ENCODE results near the gene SUSD6.

The SUSD6 gene

GRCh38 chr14:69705706-69706105 lies 94.3 kb downstream of the SUSD6 start:
- Histone ChIP-seq H3K27me3 (ENCODE audit: insufficient read depth, low read length) (no peaks in the 10 kb centered on the region), H2AFZ (ENCODE audit: low read length, unreplicated experiment) (no peak overlapping the region), H3K27ac (ENCODE audit: low read depth, low read length) (no peak overlapping the region), H3K36me3 (ENCODE audit: insufficient read depth, low read length) (0 out of 2 replicates have a peak, but pooled peaks cover 4% of the 10 kb centered on the region), H3K4me3 (ENCODE audit: low read depth, low read length) (no peak overlapping the region), H3K4me1 (ENCODE audit: control insufficient read depth, insufficient read depth, low read length, unreplicated experiment) (no peaks in the 10 kb centered on the region), H3K79me2 (ENCODE audit: control insufficient read depth, insufficient read depth, low read length, unreplicated experiment) (no peaks in the 10 kb centered on the region)

- Histone ChIP-seq H2AFZ (ENCODE audit: low read length, unreplicated experiment) (no peak overlapping the region), H3K36me3 (ENCODE audit: insufficient read depth, low read length) (0 out of 2 replicates have a peak, but pooled peaks cover 4% of the 10 kb centered on the region), H3K4me1 (ENCODE audit: control insufficient read depth, insufficient read depth, low read length, unreplicated experiment) (no peaks in the 10 kb centered on the region), H3K4me3 (ENCODE audit: low read depth, low read length) (no peak overlapping the region), H3K27me3 (ENCODE audit: insufficient read depth, low read length) (no peaks in the 10 kb centered on the region), H3K79me2 (ENCODE audit: control insufficient read depth, insufficient read depth, low read length, unreplicated experiment) (no peaks in the 10 kb centered on the region), H3K27ac (ENCODE audit: low read depth, low read length) (no peak overlapping the region)
Measured at GRCh38 chr14:69708049-69708448, 96.7 kb downstream of the SUSD6 start.

GRCh38 chr14:69708586-69709560 lies 97.5 kb downstream of the SUSD6 start:
- Histone ChIP-seq H3K79me2 (ENCODE audit: control insufficient read depth, insufficient read depth, low read length, unreplicated experiment) (no peaks in the 10 kb centered on the region), H3K36me3 (ENCODE audit: insufficient read depth, low read length) (0 out of 2 replicates have a peak, but pooled peaks cover 2% of the 10 kb centered on the region), H3K27me3 (ENCODE audit: insufficient read depth, low read length) (no peaks in the 10 kb centered on the region), H3K4me1 (ENCODE audit: control insufficient read depth, insufficient read depth, low read length, unreplicated experiment) (no peaks in the 10 kb centered on the region), H2AFZ (ENCODE audit: low read length, unreplicated experiment) (no peak overlapping the region), H3K27ac (ENCODE audit: low read depth, low read length) (no peak overlapping the region), H3K4me3 (ENCODE audit: low read depth, low read length) (no peak overlapping the region)

DNA sequence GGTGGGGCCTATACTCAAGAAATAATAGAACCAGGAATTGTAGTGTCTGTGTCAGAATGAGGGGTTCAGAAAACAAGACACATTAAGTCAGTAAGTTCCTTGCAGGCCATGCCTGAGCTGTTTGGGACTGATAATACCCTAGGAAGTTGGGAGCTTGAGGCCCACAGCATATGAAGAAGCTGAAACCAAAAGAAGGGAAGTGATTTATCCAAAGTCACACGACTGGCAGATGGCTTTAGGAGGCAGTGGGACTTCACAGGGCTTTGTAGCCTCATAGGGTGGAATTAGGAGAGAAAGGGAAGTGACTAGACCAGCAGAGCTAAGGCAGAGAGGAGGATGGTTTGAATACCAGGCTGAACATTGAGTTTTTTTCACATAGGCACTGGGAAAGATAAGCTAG lies 99.0 kb downstream of the SUSD6 start:
- H3K27ac ChIP-seq (ENCODE audit: low read depth, low read length), result no peak overlapping the region
- no peaks in the 10 kb centered on the region for H3K79me2 ChIP-seq (ENCODE audit: control insufficient read depth, insufficient read depth, low read length, unreplicated experiment)
- no peaks in the 10 kb centered on the region for H3K27me3 ChIP-seq (ENCODE audit: insufficient read depth, low read length)
- no peaks in the 10 kb centered on the region for H3K4me1 ChIP-seq (ENCODE audit: control insufficient read depth, insufficient read depth, low read length, unreplicated experiment)
- no peaks in the 10 kb centered on the region for H3K36me3 ChIP-seq (ENCODE audit: insufficient read depth, low read length)
- no peak overlapping the region for H3K4me3 ChIP-seq (ENCODE audit: low read depth, low read length)
- H2AFZ ChIP-seq (ENCODE audit: low read length, unreplicated experiment), result no peak overlapping the region

- Histone ChIP-seq H3K27ac (ENCODE audit: low read depth, low read length) (no peak overlapping the region), H3K36me3 (ENCODE audit: insufficient read depth, low read length) (no peaks in the 10 kb centered on the region), H3K79me2 (ENCODE audit: control insufficient read depth, insufficient read depth, low read length, unreplicated experiment) (no peaks in the 10 kb centered on the region), H3K27me3 (ENCODE audit: insufficient read depth, low read length) (no peaks in the 10 kb centered on the region), H3K4me1 (ENCODE audit: control insufficient read depth, insufficient read depth, low read length, unreplicated experiment) (peaks cover 6% of the 10 kb centered on the region), H3K4me3 (ENCODE audit: low read depth, low read length) (no peak overlapping the region), H2AFZ (ENCODE audit: low read length, unreplicated experiment) (no peak overlapping the region)
Measured at GRCh38 chr14:69711065-69711464, 99.7 kb downstream of the SUSD6 start.

DNA sequence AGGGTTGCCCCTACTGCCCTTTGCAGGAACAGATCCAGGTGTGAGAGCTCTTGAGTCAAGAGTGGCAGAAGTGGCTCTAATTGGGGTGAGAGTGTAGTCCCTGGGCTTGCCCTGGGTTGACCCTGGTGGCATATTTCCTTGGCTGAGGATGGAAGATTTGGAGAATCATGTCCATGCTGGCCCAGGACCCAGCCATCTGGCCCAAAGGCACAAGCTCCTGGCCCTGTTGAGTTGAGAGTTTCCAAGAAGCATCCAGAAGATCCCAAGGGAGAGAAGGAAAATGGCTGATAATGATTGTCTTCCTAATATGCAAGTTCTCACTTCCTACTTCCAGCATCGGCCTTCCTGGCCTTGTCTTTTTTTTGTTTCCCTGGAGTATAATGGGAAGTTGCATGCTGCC lies 100.1 kb downstream of the SUSD6 start:
- H3K79me2 ChIP-seq (ENCODE audit: control insufficient read depth, insufficient read depth, low read length, unreplicated experiment), result no peaks in the 10 kb centered on the region
- no peaks in the 10 kb centered on the region for H3K36me3 ChIP-seq (ENCODE audit: insufficient read depth, low read length)
- H3K27me3 ChIP-seq (ENCODE audit: insufficient read depth, low read length), result no peaks in the 10 kb centered on the region
- peaks cover 9% of the 10 kb centered on the region for H3K4me1 ChIP-seq (ENCODE audit: control insufficient read depth, insufficient read depth, low read length, unreplicated experiment)
- no peak overlapping the region for H2AFZ ChIP-seq (ENCODE audit: low read length, unreplicated experiment)
- no peak overlapping the region for H3K4me3 ChIP-seq (ENCODE audit: low read depth, low read length)
- no peak overlapping the region for H3K27ac ChIP-seq (ENCODE audit: low read depth, low read length)

GRCh38 chr14:69711881-69712560 lies 100.6 kb downstream of the SUSD6 start:
- Histone ChIP-seq H3K79me2 (ENCODE audit: control insufficient read depth, insufficient read depth, low read length, unreplicated experiment) (no peaks in the 10 kb centered on the region), H3K4me1 (ENCODE audit: control insufficient read depth, insufficient read depth, low read length, unreplicated experiment) (peaks cover 15% of the 10 kb centered on the region), H3K4me3 (ENCODE audit: low read depth, low read length) (no peak overlapping the region), H2AFZ (ENCODE audit: low read length, unreplicated experiment) (no peak overlapping the region), H3K27ac (ENCODE audit: low read depth, low read length) (no peak overlapping the region), H3K27me3 (ENCODE audit: insufficient read depth, low read length) (no peaks in the 10 kb centered on the region), H3K36me3 (ENCODE audit: insufficient read depth, low read length) (no peaks in the 10 kb centered on the region)

DNA sequence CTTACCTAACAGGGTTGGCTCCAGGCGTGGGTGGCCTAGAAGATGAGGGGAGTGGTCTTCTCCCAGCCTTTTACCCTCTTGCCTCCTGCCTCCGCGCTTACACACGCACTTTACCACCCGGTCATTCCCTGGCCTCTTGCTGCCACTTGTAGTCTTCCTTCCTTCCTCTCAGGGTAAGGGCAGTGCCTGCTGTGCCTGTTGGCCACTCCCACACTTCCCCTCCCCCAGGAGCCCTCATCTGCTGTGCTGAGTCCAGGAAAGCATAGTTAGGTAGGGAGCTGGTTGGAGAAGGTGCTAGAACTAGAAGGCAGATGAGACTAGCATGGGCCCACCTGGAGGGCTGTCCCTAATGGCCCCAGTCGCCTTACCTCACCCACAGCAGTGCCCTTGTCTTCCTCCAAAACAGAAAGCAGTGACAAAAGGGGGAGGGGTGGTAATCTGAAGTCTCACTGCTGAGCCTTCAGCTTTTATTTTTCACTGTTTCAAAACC lies 101.2 kb downstream of the SUSD6 start:
- Histone ChIP-seq H2AFZ (ENCODE audit: low read length, unreplicated experiment) (no peak overlapping the region), H3K27ac (ENCODE audit: low read depth, low read length) (no peak overlapping the region)

GRCh38 chr14:69713209-69713781 lies 101.9 kb downstream of the SUSD6 start:
- no peaks in the 10 kb centered on the region for H3K27me3 ChIP-seq (ENCODE audit: insufficient read depth, low read length)
- H2AFZ ChIP-seq (ENCODE audit: low read length, unreplicated experiment), result no peak overlapping the region
- H3K4me3 ChIP-seq (ENCODE audit: low read depth, low read length), result no peak overlapping the region
- H3K36me3 ChIP-seq (ENCODE audit: insufficient read depth, low read length), result no peaks in the 10 kb centered on the region
- no peak overlapping the region for H3K27ac ChIP-seq (ENCODE audit: low read depth, low read length)
- H3K79me2 ChIP-seq (ENCODE audit: control insufficient read depth, insufficient read depth, low read length, unreplicated experiment), result no peaks in the 10 kb centered on the region
- H3K4me1 ChIP-seq (ENCODE audit: control insufficient read depth, insufficient read depth, low read length, unreplicated experiment), result peaks cover 22% of the 10 kb centered on the region

More for the DNA sequence above, 101.2 kb downstream of the SUSD6 start:
- Histone ChIP-seq H3K4me3 (ENCODE audit: low read depth, low read length) (no peak overlapping the region), H3K4me1 (ENCODE audit: control insufficient read depth, insufficient read depth, low read length, unreplicated experiment) (peaks cover 20% of the 10 kb centered on the region), H3K27me3 (ENCODE audit: insufficient read depth, low read length) (no peaks in the 10 kb centered on the region), H3K79me2 (ENCODE audit: control insufficient read depth, insufficient read depth, low read length, unreplicated experiment) (no peaks in the 10 kb centered on the region), H3K36me3 (ENCODE audit: insufficient read depth, low read length) (no peaks in the 10 kb centered on the region)

- H2AFZ ChIP-seq (ENCODE audit: low read length, unreplicated experiment), result no peak overlapping the region
- H3K4me3 ChIP-seq (ENCODE audit: low read depth, low read length), result no peak overlapping the region
- no peaks in the 10 kb centered on the region for H3K79me2 ChIP-seq (ENCODE audit: control insufficient read depth, insufficient read depth, low read length, unreplicated experiment)
- no peaks in the 10 kb centered on the region for H3K36me3 ChIP-seq (ENCODE audit: insufficient read depth, low read length)
- peaks cover 26% of the 10 kb centered on the region for H3K4me1 ChIP-seq (ENCODE audit: control insufficient read depth, insufficient read depth, low read length, unreplicated experiment)
- H3K27me3 ChIP-seq (ENCODE audit: insufficient read depth, low read length), result no peaks in the 10 kb centered on the region
- no peak overlapping the region for H3K27ac ChIP-seq (ENCODE audit: low read depth, low read length)
Measured at GRCh38 chr14:69713993-69714679, 102.7 kb downstream of the SUSD6 start.

Measured in ACC112 (cell line).